GM19099 (cell line): ENCODE data around the gene GRIK4.
A peak's percentile ranks its signal among the peaks of the same experiment; 100 is the strongest.

ENCODE experiments used
- POLR2A ChIP-seq: IDR thresholded peaks from 3 replicates; pipeline ENCODE4 v1.6.1; 2011; ENCODE audit warnings: low read depth; ENCODE audit not compliant: insufficient read length; ENCODE audit errors: extremely low read depth

Gene GRIK4

DNA sequence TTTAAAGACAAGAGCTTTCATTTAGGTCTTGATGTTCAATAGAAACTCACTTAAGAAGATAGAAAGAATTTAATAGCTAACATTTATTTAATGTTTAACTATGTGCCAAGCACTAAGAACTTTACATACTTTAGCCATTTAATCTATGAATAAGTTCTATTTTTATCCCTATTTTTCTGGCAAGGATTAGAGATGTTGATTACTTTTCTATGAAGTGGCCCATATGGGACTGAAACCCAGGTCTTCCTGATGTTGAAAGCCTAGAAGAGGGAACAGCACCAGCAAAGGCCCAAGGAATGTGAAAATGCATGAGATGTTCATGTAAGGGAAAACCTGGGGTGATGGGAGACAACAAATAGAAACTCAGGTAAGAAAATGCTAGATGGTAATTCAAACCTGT, 497.0 kb downstream of the GRIK4 start:
- no peak for TF ChIP-seq POLR2A

- TF ChIP-seq POLR2A = no peak
Observed at GRCh38 chr11:121012091-121012490, 500.5 kb downstream of the GRIK4 start.

GRCh38 chr11:121018746-121019145, 507.2 kb downstream of the GRIK4 start:
- TF ChIP-seq POLR2A = no peak

DNA sequence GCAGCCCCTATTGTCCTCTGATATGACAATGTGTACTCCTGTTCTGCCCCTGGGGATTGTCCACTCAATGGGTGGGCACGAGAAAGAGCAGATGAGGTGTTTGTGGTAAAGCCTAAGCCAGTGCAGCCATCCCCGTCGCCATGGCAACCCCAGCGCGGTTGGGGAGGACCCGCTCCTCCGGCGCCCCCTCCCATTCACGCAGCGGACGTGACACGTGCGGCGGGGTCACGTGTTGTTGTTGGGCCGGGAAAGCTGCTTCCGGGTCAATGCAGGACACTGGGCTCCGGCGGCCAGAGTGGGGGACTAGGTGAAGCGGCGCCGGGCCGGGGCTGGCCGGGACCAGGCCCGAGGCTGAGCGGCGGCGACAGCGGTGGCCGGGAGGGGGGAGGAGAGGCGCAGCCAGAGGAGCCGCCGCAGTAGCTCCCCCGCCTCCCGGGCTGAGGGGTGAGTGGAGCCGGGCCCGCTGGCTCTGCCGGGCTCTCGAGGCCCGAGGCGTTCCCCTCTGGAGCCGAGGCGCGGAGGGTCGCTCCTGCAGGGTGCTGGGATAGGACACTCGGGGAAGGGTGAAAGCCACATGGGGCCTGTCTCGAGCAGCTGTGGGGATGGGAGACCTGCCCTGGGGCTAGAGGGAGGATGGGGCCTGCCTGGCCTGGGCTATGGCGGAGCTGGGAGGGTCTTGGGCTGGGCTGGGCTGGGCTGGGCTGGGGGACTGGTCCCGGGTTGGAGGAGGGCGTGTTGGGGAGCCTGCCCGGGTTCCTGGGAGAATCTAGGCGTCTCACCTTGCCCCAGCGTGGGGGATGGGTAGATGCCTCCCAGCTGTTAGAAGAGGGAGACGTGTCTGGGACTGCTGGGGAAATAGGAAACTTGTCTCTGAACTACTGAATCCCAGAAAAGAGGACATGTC, 512.6 kb downstream of the GRIK4 start, which contains the start of gene TBCEL:
TBCEL (plus strand) TSS at position 255 of the 904 bp plus-strand sequence. CDS start 21,589 bp downstream, outside the sequence.
- TF ChIP-seq POLR2A = peak; percentile 73

DNA sequence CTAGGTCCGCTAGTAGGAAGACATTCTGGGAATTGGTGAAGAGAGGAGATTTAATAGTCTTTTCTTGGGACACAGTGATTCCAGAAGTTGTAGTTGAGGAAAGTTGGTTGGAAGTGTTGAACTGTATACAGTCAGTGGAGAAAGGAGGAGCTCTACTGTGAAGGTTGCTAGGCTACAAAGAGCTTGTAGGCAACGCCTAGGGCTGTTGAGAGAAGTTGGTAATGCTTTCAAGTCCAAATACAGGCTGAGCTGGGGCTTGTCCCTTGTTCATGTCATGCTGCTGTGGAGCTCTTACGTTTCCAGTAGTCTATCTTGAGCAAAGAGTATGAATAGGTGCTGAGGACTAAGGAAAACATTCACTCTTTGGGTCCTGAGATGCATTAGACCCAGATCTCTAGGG, 513.4 kb downstream of the GRIK4 start:
- TF ChIP-seq POLR2A = no peak

DNA sequence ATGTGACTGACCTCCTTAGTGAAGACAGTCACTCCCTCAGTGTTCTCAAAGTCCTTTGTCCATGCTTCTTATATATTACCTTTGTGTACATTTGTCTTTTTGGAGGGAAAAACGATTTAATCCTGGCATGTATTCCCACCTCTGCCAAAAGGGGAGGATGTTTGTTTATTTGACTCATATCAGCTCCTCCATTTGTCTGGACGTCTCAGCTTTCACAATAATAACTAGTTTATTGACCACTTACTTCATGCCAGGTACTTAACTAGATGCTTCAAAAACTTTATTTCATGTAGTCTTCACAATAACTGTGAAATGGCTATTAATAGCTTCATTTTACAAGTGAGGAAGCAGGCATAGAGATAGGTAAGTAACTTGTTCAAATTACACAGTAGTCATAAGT, 517.6 kb downstream of the GRIK4 start:
- no peak for TF ChIP-seq POLR2A

- no peak for TF ChIP-seq POLR2A
Observed at GRCh38 chr11:121029813-121030445, 518.4 kb downstream of the GRIK4 start.

- TF ChIP-seq POLR2A = no peak
Observed at GRCh38 chr11:121031167-121031566, 519.6 kb downstream of the GRIK4 start.

GRCh38 chr11:121032546-121032945, 521.0 kb downstream of the GRIK4 start:
- TF ChIP-seq POLR2A = no peak

- TF ChIP-seq POLR2A = no peak
Observed at GRCh38 chr11:121033635-121034034, 522.1 kb downstream of the GRIK4 start.

DNA sequence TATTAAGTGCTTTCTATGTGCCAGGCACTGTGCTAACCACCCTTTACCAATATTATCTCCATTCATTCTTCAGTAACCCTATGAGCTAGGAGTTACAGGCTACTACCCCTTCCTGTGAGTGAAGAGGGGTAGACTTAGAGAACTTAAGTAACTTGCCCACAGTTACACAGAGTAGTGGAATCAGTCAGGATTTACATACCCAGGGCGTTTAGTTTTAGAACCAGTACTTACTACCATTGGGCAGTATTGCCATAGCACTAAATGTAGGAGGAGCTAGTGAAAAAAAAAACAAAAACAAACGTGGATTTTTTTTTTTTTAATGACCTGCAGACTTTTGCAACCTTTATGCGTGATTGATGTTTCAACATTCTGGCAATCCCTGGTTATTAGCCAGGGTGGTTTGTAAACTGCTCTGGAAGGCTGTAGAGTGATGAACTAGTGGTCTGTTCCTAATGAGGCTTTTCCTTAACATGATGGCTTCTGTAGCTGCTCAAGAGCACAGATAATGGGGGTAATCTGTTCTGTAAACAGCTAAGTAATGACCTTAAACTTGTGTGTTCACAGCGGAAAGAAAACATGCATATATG, 523.7 kb downstream of the GRIK4 start:
- TF ChIP-seq POLR2A = no peak

DNA sequence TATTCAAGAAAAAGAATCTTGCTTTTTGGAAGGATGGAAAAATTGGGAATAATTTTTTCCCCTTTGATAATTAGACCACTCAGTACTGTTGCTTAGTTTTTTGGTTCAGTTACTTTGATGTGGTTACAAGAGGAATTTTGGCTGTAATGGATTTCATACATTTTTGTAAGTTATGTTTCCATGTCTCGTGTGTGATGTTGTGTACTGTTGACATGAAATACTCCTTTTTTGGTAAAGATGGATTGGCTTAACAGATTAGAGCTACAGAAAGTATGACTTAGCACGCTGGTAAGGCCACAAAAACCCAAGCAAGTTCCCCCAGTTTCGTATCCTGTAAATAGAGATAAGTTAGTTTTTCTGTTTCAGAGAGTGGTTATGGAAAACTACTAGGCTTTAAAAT, 524.2 kb downstream of the GRIK4 start:
- TF ChIP-seq POLR2A = no peak

- no peak for TF ChIP-seq POLR2A
Observed at GRCh38 chr11:121037016-121037415, 525.5 kb downstream of the GRIK4 start.
